SK-N-SH treated with all-trans-retinoic acid at 6 μM for 48 hours (cell line): ENCODE results near the gene TMEM169.

Experiments used
- CSDC2 ChIP-seq: fragments of 250-450 bp; sonication (Bioruptor Pico); IDR thresholded peaks from 2 replicates; pipeline ENCODE4 v1.5.0; 2020; ENCODE audit warnings: mild to moderate bottlenecking, moderate library complexity
- GLIS3 ChIP-seq: fragments of 250-450 bp; sonication (Bioruptor Pico); IDR thresholded peaks from 2 replicates; pipeline ENCODE4 v1.5.0; 2020; ENCODE audit warnings: mild to moderate bottlenecking, moderate library complexity
- ZC3H10 ChIP-seq: fragments of 250-450 bp; sonication (Bioruptor Pico); IDR thresholded peaks from 2 replicates; pipeline ENCODE4 v1.5.1; 2021; ENCODE audit warnings: mild to moderate bottlenecking, moderate library complexity

DNA sequence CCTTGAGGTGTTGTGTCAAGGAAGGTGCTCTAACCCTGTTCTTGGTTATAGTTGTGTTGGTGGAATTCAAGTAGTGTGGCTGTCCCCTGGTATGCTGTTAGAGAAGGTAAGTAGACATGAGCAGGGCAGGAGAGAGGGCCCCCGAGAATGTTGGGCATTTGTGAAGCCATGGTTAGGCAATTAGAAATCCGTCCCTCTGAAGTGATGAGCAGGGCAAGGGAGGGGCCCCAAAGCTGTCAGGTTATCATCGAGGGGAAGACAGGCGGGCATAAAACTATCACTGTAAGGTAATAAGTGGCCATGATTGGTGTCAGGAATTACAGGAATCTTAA, 32.6 kb downstream of the TMEM169 start:
- TF ChIP-seq CSDC2 (CRISPR knock-in tag) (no peak), ZC3H10 (CRISPR knock-in tag) (no peak), GLIS3 (CRISPR knock-in tag) (no peak)
